Smooth muscle cell (in vitro differentiated cells): Measurements from ENCODE around the gene DNAJC5. TPM values are rescaled to one million over a fixed set of nuclear protein-coding genes. Genes with fewer than 3 reads are reported as not detected.
"Not testable (repeated sequence)": the region's sequence is repeated elsewhere in the genome, so short reads cannot be mapped to it uniquely, and the experiment has no call there.

Experiments used
- DNase-seq: peaks from one replicate; lab custom pipeline; 2025; ENCODE audit not compliant: unreplicated experiment; lab: John Stamatoyannopoulos, UW
- H2AFZ ChIP-seq: fragments of 200-600 bp; sonication (generic); 2 replicates; pipeline ENCODE4 v1.6.0; 2016; ENCODE audit warnings: antibody characterized with exemption, low read depth, mild to moderate bottlenecking
- H3F3A ChIP-seq: fragments of 200-600 bp; sonication (generic); 2 replicates; pipeline ENCODE4 v1.6.0; 2017; ENCODE audit warnings: antibody characterized with exemption, low read depth
- H3K27ac ChIP-seq: fragments of 200-600 bp; sonication (generic); 2 replicates; pipeline ENCODE4 v1.5.1; 2016; ENCODE audit warnings: low read depth, mild to moderate bottlenecking
- H3K27me3 ChIP-seq: fragments of 200-600 bp; sonication (generic); 2 replicates; pipeline ENCODE4 v1.6.1; 2016; ENCODE audit warnings: low read depth, mild to moderate bottlenecking
- H3K36me3 ChIP-seq: fragments of 200-600 bp; sonication (generic); 2 replicates; pipeline ENCODE4 v1.5.1; 2016; ENCODE audit warnings: low read depth
- H3K4me1 ChIP-seq: fragments of 200-600 bp; sonication (generic); 2 replicates; pipeline ENCODE4 v1.5.1; 2016; ENCODE audit warnings: low read depth
- H3K4me2 ChIP-seq: fragments of 200-600 bp; sonication (generic); 2 replicates; pipeline ENCODE4 v1.6.0; 2016; ENCODE audit warnings: mild to moderate bottlenecking
- H3K4me3 ChIP-seq: fragments of 200-600 bp; sonication (generic); 2 replicates; pipeline ENCODE4 v1.5.1; 2016; ENCODE audit warnings: mild to moderate bottlenecking
- H3K79me2 ChIP-seq: fragments of 200-600 bp; sonication (generic); 2 replicates; pipeline ENCODE4 v1.6.0; 2016; ENCODE audit warnings: low read depth, mild to moderate bottlenecking
- H3K9ac ChIP-seq: fragments of 200-600 bp; sonication (generic); 2 replicates; pipeline ENCODE4 v1.6.0; 2016; ENCODE audit warnings: low read depth
- H3K9me3 ChIP-seq: fragments of 200-600 bp; sonication (generic); replicated peaks from 2 replicates; pipeline ENCODE4 v1.5.1; 2016; ENCODE audit warnings: low read depth
- H4K20me1 ChIP-seq: fragments of 200-600 bp; sonication (generic); 2 replicates; pipeline ENCODE4 v1.6.0; 2016; ENCODE audit warnings: low read depth
- WGBS: methylation state at CpG from one replicate; pipeline ENCODE4 v1.1.7; 2016; ENCODE audit warnings: low lambda C conversion rate; 5-methylcytosine and 5-hydroxymethylcytosine counted together
- polyA plus RNA-seq: library from polyadenylated mRNA; unstranded; fragments of >200 nt; fragmentation: Nextera tagmentation; extraction: Ambion mirVana; gene quantifications from 2 replicates; pipeline ENCODE4 v1.2.1, GENCODE V29; 2016
- total RNA-seq: library from RNA; depleted of rRNA; stranded (reverse); fragments of >200 nt; gene quantifications from 2 replicates; pipeline ENCODE4 v1.2.3, GENCODE V29; 2014
- TF ChIP-seq, protein P1 (sequence below): fragments of 200-600 bp; sonication (generic); IDR thresholded peaks from 2 replicates; pipeline ENCODE4 v1.5.1; 2017; ENCODE audit warnings: borderline replicate concordance, mild to moderate bottlenecking, antibody characterized with exemption; ENCODE audit not compliant: insufficient read depth, poor library complexity, severe bottlenecking

Gene DNAJC5
- total and polyA plus RNA-seq, 2 experiments from 2014 or later, result 8.7 to 24.5 TPM

GRCh38 chr20:63969838-63970713 is 75.2 kb downstream of the DNAJC5 start, which contains the start of gene ZNF512B:
TSS of gene ZNF512B (minus strand) at chr20:63969930. CDS start at chr20:63967950, 1,980 bp downstream.
- TF ChIP-seq, protein P1, sequence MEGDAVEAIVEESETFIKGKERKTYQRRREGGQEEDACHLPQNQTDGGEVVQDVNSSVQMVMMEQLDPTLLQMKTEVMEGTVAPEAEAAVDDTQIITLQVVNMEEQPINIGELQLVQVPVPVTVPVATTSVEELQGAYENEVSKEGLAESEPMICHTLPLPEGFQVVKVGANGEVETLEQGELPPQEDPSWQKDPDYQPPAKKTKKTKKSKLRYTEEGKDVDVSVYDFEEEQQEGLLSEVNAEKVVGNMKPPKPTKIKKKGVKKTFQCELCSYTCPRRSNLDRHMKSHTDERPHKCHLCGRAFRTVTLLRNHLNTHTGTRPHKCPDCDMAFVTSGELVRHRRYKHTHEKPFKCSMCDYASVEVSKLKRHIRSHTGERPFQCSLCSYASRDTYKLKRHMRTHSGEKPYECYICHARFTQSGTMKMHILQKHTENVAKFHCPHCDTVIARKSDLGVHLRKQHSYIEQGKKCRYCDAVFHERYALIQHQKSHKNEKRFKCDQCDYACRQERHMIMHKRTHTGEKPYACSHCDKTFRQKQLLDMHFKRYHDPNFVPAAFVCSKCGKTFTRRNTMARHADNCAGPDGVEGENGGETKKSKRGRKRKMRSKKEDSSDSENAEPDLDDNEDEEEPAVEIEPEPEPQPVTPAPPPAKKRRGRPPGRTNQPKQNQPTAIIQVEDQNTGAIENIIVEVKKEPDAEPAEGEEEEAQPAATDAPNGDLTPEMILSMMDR, result no peak
- no peaks in the 10 kb centered on the region for H4K20me1 ChIP-seq
- 8% methylated on average over 43 of the region's 73 CpGs for WGBS

GRCh38 chr20:63970714-63971431 is 75.9 kb downstream of the DNAJC5 start:
- no peak overlapping the region for H3K27ac ChIP-seq
- H3F3A ChIP-seq, result no peaks in the 10 kb centered on the region
- no peaks in the 10 kb centered on the region for H4K20me1 ChIP-seq
- 97% methylated on average over 4 of the region's 5 CpGs for WGBS
- DNase-seq, result no peak
- no peak overlapping the region for H3K9ac ChIP-seq
- H3K4me1 ChIP-seq, result peaks cover 12% of the 10 kb centered on the region
- no peaks in the 10 kb centered on the region for H3K36me3 ChIP-seq
- H3K27me3 ChIP-seq, result no peaks in the 10 kb centered on the region
- TF ChIP-seq, protein P1, result no peak
- H3K4me2 ChIP-seq, result no peak overlapping the region
- H3K9me3 ChIP-seq, result no peaks in the 10 kb centered on the region
- H2AFZ ChIP-seq, result no peak overlapping the region
- peaks cover 3% of the 10 kb centered on the region for H3K79me2 ChIP-seq
- no peak overlapping the region for H3K4me3 ChIP-seq

More at GRCh38 chr20:63969838-63970713, 75.2 kb downstream of the DNAJC5 start, which contains the start of gene ZNF512B:
- no peak within 1 kb of the TSS for H2AFZ ChIP-seq
- DNase-seq, result no peak
- H3K27me3 ChIP-seq, result no peaks in the 10 kb centered on the region
- H3K4me2 ChIP-seq, result peak within 1 kb of the TSS; percentile 98
- peak within 1 kb of the TSS; percentile 65 for H3K4me3 ChIP-seq
- no peaks in the 10 kb centered on the region for H3K36me3 ChIP-seq
- no peak within 1 kb of the TSS for H3K27ac ChIP-seq
- H3K9me3 ChIP-seq, result no peaks in the 10 kb centered on the region
- peaks cover 12% of the 10 kb centered on the region for H3K4me1 ChIP-seq
- peak within 1 kb of the TSS; percentile 71 for H3K9ac ChIP-seq
- H3K79me2 ChIP-seq, result peaks cover 3% of the 10 kb centered on the region
- H3F3A ChIP-seq, result no peaks in the 10 kb centered on the region

GRCh38 chr20:63971960-63972311 is 77.0 kb downstream of the DNAJC5 start:
- not testable (repeated sequence) for H3K79me2 ChIP-seq, H3K36me3 ChIP-seq, H4K20me1 ChIP-seq, DNase-seq, H3K9me3 ChIP-seq, H2AFZ ChIP-seq, H3F3A ChIP-seq, H3K4me2 ChIP-seq, H3K27me3 ChIP-seq, H3K4me3 ChIP-seq, H3K9ac ChIP-seq, H3K27ac ChIP-seq
- WGBS, result 97% methylated on average over 10 of the region's 10 CpGs
- H3K4me1 ChIP-seq, result peaks cover 12% of the 10 kb centered on the region

DNA sequence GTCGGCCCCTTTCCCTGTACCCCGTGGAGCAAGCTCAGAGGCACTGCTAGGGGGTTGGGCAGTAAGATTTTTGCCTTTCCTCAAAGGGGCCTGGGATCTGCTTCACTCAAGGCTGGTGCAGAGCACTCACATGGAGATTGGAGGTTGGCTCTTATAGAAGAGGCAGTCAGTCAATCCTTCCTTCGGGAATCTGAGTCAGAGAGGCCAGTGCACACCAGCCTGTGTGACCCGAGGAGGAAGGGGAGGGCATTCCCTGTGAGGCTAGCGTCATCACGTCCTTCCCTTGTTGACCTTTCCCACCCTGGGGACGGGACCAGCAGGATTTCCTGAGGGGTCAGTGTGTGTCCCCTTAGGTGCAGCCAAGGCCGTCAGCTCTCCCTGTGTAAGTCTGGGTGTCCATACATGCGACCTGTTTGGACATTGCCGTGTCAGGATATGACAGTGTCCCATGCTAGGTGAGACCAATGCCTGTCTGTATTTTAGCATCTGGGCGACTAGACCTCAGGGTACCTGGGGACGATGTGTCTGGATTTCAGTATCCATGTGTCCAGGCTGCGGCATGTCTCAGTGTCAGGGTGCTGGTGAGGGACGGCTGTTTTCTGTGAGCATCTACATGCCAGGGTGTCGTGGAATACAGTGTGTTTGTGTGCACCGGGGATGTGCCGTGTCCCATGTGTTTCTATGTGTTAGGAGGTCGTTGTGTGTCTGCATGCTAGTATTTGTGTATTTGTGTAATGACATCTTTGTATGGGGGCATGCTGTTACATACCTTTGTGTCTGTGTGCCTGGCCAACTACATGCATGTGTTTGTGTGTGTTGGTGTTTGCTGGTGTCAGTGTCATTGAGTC is 77.6 kb downstream of the DNAJC5 start:
- Histone ChIP-seq H3F3A (no peaks in the 10 kb centered on the region), H4K20me1 (no peaks in the 10 kb centered on the region), H3K36me3 (no peaks in the 10 kb centered on the region), H3K4me1 (peaks cover 12% of the 10 kb centered on the region), H3K4me2 (no peak overlapping the region), H3K9ac (no peak overlapping the region), H2AFZ (no peak overlapping the region), H3K4me3 (no peak overlapping the region), H3K27me3 (no peaks in the 10 kb centered on the region), H3K9me3 (no peaks in the 10 kb centered on the region), H3K27ac (no peak overlapping the region), H3K79me2 (peaks cover 3% of the 10 kb centered on the region)
- TF ChIP-seq, protein P1, result no peak
- WGBS, result 84% methylated on average over 18 of the region's 18 CpGs
- no peak for DNase-seq
